Activated T-helper 2 cell treated with anti-CD3 and anti-CD28 coated beads, Interferon-gamma antibody, Interleukin-2, Interleukin-4, amounts not matched to agents 10 μg/mL and 5 μg/mL and 100 μg/mL, durations not matched to agents 14 hours and 24 hours and 36 hours (primary cell): ENCODE results near the gene NEIL3. TPM values are rescaled to one million over a fixed set of nuclear protein-coding genes. Genes with fewer than 3 reads are reported as not detected.

Experiments
- DNase-seq: peaks from one replicate; pipeline ENCODE4 v3.0.0; 2021; ENCODE audit warnings: low spot score
- H3K27ac Mint-ChIP-seq: one replicate; pipeline ENCODE4 v1.8.0; 2021; ENCODE audit warnings: mixed read lengths
- H3K27me3 Mint-ChIP-seq: one replicate; pipeline ENCODE4 v1.8.0; 2021; ENCODE audit warnings: low read depth, mixed read lengths
- H3K36me3 Mint-ChIP-seq: one replicate; pipeline ENCODE4 v1.8.0; 2021; ENCODE audit warnings: low read depth, mixed read lengths
- H3K4me1 Mint-ChIP-seq: one replicate; pipeline ENCODE4 v1.8.0; 2021; ENCODE audit warnings: low read depth, mixed read lengths
- H3K4me3 Mint-ChIP-seq: one replicate; pipeline ENCODE4 v1.8.0; 2021; ENCODE audit warnings: low read depth, mild to moderate bottlenecking, moderate library complexity, mixed read lengths
- H3K9me3 Mint-ChIP-seq: one replicate; pipeline ENCODE4 v1.8.0; 2021; ENCODE audit warnings: mixed read lengths
- intact Hi-C: fragments of 100-400 bp; cut with micrococcal nuclease; formaldehyde crosslinking; loops from one replicate; pipeline ENCODE4 v1.15.1; 2023
- total RNA-seq: library from RNA; stranded (reverse); gene quantifications from 2 replicates; pipeline ENCODE4 v1.2.3, GENCODE V29; 2022

NEIL3 gene
- total RNA-seq, 1 donor from 2014 or later: 18.2 TPM

- no peak overlapping the region for H3K27ac Mint-ChIP-seq
- no peak overlapping the region for H3K4me3 Mint-ChIP-seq
- intact Hi-C loops: no loop called here
These were observed 98.3 kb downstream of the NEIL3 start for GRCh38 chr4:177408023-177408422.

GRCh38 chr4:177410566-177410965 lies 100.9 kb downstream of the NEIL3 start:
- intact Hi-C loops: no loop called here
- no peak for DNase-seq
- peaks cover 7% of the 10 kb centered on the region for H3K27me3 Mint-ChIP-seq
- H3K9me3 Mint-ChIP-seq: no peaks in the 10 kb centered on the region
- no peaks in the 10 kb centered on the region for H3K4me1 Mint-ChIP-seq
- no peaks in the 10 kb centered on the region for H3K36me3 Mint-ChIP-seq
- no peak overlapping the region for H3K27ac Mint-ChIP-seq
- no peak overlapping the region for H3K4me3 Mint-ChIP-seq

More at GRCh38 chr4:177408023-177408422, 98.3 kb downstream of the NEIL3 start:
- Mint-ChIP-seq H3K9me3 (no peaks in the 10 kb centered on the region), H3K4me1 (peaks cover 6% of the 10 kb centered on the region), H3K36me3 (no peaks in the 10 kb centered on the region), H3K27me3 (peaks cover 14% of the 10 kb centered on the region)
- DNase-seq: no peak

GRCh38 chr4:177411996-177412395 lies 102.3 kb downstream of the NEIL3 start:
- H3K27ac Mint-ChIP-seq: no peak overlapping the region
- no peaks in the 10 kb centered on the region for H3K9me3 Mint-ChIP-seq
- no peaks in the 10 kb centered on the region for H3K36me3 Mint-ChIP-seq
- no peaks in the 10 kb centered on the region for H3K4me1 Mint-ChIP-seq
- intact Hi-C loops: no loop called here
- H3K27me3 Mint-ChIP-seq: peaks cover 8% of the 10 kb centered on the region
- no peak for DNase-seq
- no peak overlapping the region for H3K4me3 Mint-ChIP-seq

Other genes starting within 250 kb of the NEIL3 start
- gene AGA, start 132.6 kb downstream of the NEIL3 start, total RNA-seq: 19.5 and 21.0 TPM in 2 replicates